Panc1 (cell line): ENCODE measurements around the gene AK2.

Source experiments
- CTCF ChIP-seq: fragments of 450-650 bp; IDR thresholded peaks from 2 replicates; pipeline ENCODE4 v1.5.1; 2017; ENCODE audit warnings: mild to moderate bottlenecking
- POLR2AphosphoS5 ChIP-seq: IDR thresholded peaks from 2 replicates; pipeline ENCODE4 v1.6.1; 2012; ENCODE audit warnings: mild to moderate bottlenecking, low read depth, low read length, moderate library complexity
- REST ChIP-seq, 2 experiments: IDR thresholded peaks; 2 replicates each; pipeline ENCODE4 v1.6.1; 2011 to 2012; ENCODE audit warnings: low read depth in 2 of 2, control low read depth in 1 of 2, low read length in 1 of 2, mild to moderate bottlenecking in 1 of 2, moderate library complexity in 1 of 2; ENCODE audit not compliant: insufficient read depth in 1 of 2
- TCF7L2 ChIP-seq: IDR thresholded peaks from 2 replicates; pipeline ENCODE4 v1.6.1; 2011; ENCODE audit warnings: mild to moderate bottlenecking, low read depth, low read length, inconsistent platforms

- TF ChIP-seq CTCF, result no peak
- no peak for TF ChIP-seq POLR2AphosphoS5
- TF ChIP-seq TCF7L2, result no peak
- no peak for TF ChIP-seq REST (IDR thresholded peaks at IDR 0.05; ENCODE audit: insufficient read depth in 1 of 2, low read depth in 2 of 2, low read length in 1 of 2)
Observed at GRCh38 chr1:33017175-33017574, 19.5 kb downstream of the AK2 start.
